ENCODE measurements around the gene DHX38.

The DHX38 gene

GRCh38 chr16:72064361-72064894 is 29.2 kb upstream of the DHX38 start:
- no peak for TF ChIP-seq TAF1 (IDR thresholded peaks at IDR 0.05; ENCODE audit: borderline replicate concordance, insufficient read depth, low read length)
- no peak for TF ChIP-seq POLR2AphosphoS5 (IDR thresholded peaks at IDR 0.05; ENCODE audit: low read depth, low read length)
- no peak for TF ChIP-seq FOXP2 (optimal IDR thresholded peaks at IDR 0.05; ENCODE audit: borderline replicate concordance, extremely low read depth, extremely low read length, insufficient read depth)
- no peak for TF ChIP-seq SIN3A (IDR thresholded peaks at IDR 0.05; ENCODE audit: borderline replicate concordance, insufficient read depth, low read length)
- TF ChIP-seq, protein P1, sequence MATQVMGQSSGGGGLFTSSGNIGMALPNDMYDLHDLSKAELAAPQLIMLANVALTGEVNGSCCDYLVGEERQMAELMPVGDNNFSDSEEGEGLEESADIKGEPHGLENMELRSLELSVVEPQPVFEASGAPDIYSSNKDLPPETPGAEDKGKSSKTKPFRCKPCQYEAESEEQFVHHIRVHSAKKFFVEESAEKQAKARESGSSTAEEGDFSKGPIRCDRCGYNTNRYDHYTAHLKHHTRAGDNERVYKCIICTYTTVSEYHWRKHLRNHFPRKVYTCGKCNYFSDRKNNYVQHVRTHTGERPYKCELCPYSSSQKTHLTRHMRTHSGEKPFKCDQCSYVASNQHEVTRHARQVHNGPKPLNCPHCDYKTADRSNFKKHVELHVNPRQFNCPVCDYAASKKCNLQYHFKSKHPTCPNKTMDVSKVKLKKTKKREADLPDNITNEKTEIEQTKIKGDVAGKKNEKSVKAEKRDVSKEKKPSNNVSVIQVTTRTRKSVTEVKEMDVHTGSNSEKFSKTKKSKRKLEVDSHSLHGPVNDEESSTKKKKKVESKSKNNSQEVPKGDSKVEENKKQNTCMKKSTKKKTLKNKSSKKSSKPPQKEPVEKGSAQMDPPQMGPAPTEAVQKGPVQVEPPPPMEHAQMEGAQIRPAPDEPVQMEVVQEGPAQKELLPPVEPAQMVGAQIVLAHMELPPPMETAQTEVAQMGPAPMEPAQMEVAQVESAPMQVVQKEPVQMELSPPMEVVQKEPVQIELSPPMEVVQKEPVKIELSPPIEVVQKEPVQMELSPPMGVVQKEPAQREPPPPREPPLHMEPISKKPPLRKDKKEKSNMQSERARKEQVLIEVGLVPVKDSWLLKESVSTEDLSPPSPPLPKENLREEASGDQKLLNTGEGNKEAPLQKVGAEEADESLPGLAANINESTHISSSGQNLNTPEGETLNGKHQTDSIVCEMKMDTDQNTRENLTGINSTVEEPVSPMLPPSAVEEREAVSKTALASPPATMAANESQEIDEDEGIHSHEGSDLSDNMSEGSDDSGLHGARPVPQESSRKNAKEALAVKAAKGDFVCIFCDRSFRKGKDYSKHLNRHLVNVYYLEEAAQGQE (IDR thresholded peaks at IDR 0.05; ENCODE audit: insufficient read depth in 1 of 2, low read depth in 2 of 2, low read length in 2 of 2), result no peak

DNA sequence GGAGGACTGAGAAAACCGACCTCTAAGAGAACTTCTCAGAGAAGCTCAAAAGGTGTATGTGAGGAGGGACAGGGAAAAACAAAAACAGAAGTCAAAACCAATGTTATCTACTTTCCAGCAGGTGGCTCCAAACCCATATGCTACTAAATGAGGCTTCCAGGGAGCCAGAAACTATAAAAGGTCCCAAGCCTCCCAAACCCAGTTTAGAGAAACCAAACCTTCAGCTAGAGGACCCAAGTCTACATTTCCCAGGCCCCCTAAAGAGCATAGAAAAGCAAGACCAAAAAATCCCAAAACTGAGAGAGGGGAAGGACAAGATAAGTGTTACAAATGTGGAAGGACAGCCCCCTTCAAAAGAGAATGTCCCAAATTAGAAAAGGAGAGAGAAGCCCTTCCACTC is 26.9 kb upstream of the DHX38 start:
- TF ChIP-seq FOXP2 (optimal IDR thresholded peaks at IDR 0.05; ENCODE audit: borderline replicate concordance, extremely low read depth, extremely low read length, insufficient read depth) (no peak), TAF1 (IDR thresholded peaks at IDR 0.05; ENCODE audit: borderline replicate concordance, insufficient read depth, low read length) (no peak)

- TF ChIP-seq, protein P1 (IDR thresholded peaks at IDR 0.05; ENCODE audit: insufficient read depth in 1 of 2, low read depth in 2 of 2, low read length in 2 of 2), result no peak
- TF ChIP-seq TAF1 (IDR thresholded peaks at IDR 0.05; ENCODE audit: borderline replicate concordance, insufficient read depth, low read length) (no peak), SIN3A (IDR thresholded peaks at IDR 0.05; ENCODE audit: borderline replicate concordance, insufficient read depth, low read length) (no peak), POLR2AphosphoS5 (IDR thresholded peaks at IDR 0.05; ENCODE audit: low read depth, low read length) (no peak), FOXP2 (optimal IDR thresholded peaks at IDR 0.05; ENCODE audit: borderline replicate concordance, extremely low read depth, extremely low read length, insufficient read depth) (no peak)
These were observed 24.7 kb upstream of the DHX38 start for GRCh38 chr16:72068930-72069329.

DNA sequence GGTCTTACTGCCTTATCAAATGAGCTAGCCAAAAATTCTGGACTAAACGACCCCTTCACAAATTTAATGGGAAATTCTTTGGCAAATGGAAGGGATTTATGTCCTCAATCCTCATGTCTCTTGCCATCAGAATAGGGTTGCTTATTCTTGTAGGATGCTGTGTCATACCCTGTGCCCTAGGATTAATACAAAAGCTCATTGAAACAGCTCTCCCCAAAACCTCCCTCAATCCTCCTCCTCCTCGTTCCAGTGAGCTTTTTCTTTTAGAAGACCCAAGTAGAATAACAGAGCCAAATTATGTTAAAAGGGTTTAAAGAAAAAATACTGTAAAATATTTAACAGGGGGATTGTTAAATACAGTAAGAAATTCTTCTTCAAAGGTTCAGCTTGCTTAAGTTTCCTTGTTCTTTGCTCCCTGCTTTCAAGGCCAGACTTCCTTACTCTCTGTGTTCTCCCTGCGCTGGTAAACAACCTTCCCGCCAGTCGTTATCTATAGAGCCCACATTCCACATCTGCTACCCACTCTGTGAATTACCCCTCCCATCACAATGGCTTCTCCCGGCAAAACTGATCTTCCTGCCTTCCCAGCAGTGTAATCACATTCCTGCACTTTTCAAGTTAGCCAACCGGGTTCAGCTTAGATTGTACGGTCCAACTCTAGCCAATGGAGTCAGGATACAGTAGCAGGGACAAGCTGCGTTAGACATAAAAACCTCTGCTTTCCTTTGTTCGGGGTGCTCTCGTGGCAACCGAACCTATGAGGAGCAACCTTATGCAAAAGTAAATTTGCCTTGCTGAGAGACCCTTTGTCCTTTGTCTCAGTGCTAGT is 20.9 kb upstream of the DHX38 start:
- TF ChIP-seq POLR2AphosphoS5 (IDR thresholded peaks at IDR 0.05; ENCODE audit: low read depth, low read length), result no peak
- TF ChIP-seq, protein P1 (IDR thresholded peaks at IDR 0.05; ENCODE audit: insufficient read depth in 1 of 2, low read depth in 2 of 2, low read length in 2 of 2), result no peak
- TF ChIP-seq TAF1 (IDR thresholded peaks at IDR 0.05; ENCODE audit: borderline replicate concordance, insufficient read depth, low read length), result no peak
- no peak for TF ChIP-seq FOXP2 (optimal IDR thresholded peaks at IDR 0.05; ENCODE audit: borderline replicate concordance, extremely low read depth, extremely low read length, insufficient read depth)
- no peak for TF ChIP-seq SIN3A (IDR thresholded peaks at IDR 0.05; ENCODE audit: borderline replicate concordance, insufficient read depth, low read length)

GRCh38 chr16:72073560-72074230 is 20.0 kb upstream of the DHX38 start:
- TF ChIP-seq, protein P1 (IDR thresholded peaks at IDR 0.05; ENCODE audit: insufficient read depth in 1 of 2, low read depth in 2 of 2, low read length in 2 of 2), result no peak
- TF ChIP-seq SIN3A (IDR thresholded peaks at IDR 0.05; ENCODE audit: borderline replicate concordance, insufficient read depth, low read length) (no peak), FOXP2 (optimal IDR thresholded peaks at IDR 0.05; ENCODE audit: borderline replicate concordance, extremely low read depth, extremely low read length, insufficient read depth) (no peak), TAF1 (IDR thresholded peaks at IDR 0.05; ENCODE audit: borderline replicate concordance, insufficient read depth, low read length) (no peak), POLR2AphosphoS5 (IDR thresholded peaks at IDR 0.05; ENCODE audit: low read depth, low read length) (no peak)

All from PFSK-1 (cell line).